HG03354 (cell line): Measurements from ENCODE around the gene FAM149B1.

Source experiments
- ATAC-seq: cut with Tn5 transposase; IDR thresholded peaks from one replicate; pipeline ENCODE4 v1.9.1; 2021; ENCODE audit warnings: mild to moderate bottlenecking; ENCODE audit not compliant: unreplicated experiment, poor library complexity, severe bottlenecking

The FAM149B1 gene

GRCh38 chr10:73262105-73262730, 94.3 kb downstream of the FAM149B1 start:
- ATAC-seq: no peak

GRCh38 chr10:73262880-73263555, 95.1 kb downstream of the FAM149B1 start:
- ATAC-seq: no peak

- ATAC-seq: no peak
These were observed 95.9 kb downstream of the FAM149B1 start for GRCh38 chr10:73263693-73264347.

DNA sequence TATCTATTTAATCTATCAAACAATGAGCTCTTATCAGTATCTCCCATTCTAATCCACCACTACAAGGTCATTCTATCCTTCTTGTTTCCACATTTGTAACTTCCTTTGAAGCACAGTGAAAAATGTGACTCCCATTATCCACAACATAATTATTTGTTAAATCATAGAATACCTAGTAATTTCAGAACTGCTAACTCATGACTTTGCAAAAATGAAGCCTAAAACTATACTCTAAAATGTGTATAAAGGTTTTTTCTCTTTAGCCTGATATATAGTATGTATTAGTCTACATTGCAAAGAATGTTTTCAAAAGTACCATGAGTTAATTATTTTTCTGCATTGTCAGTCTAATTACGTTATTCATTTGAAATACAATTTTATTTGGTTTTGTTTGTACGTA, 96.5 kb downstream of the FAM149B1 start:
- ATAC-seq: no peak

DNA sequence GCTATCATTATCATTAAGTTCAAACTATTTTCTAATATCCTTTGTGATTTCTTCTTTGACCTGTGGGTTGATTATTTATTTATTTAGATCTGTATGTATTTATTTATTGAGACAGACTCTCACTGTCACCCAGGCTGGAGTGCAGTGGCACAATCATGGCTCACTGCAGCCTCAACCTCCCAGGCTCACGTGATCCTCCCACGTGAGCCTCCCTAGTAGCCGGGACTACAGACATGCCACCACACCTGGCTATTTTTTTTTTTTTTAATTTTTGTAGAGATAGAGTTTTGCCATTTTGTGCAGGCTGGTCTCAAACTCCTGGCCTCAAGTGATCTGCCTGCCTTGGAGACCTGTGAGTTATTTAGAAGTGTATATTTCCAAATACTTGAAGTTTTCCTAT, 113.2 kb downstream of the FAM149B1 start:
- no peak for ATAC-seq

DNA sequence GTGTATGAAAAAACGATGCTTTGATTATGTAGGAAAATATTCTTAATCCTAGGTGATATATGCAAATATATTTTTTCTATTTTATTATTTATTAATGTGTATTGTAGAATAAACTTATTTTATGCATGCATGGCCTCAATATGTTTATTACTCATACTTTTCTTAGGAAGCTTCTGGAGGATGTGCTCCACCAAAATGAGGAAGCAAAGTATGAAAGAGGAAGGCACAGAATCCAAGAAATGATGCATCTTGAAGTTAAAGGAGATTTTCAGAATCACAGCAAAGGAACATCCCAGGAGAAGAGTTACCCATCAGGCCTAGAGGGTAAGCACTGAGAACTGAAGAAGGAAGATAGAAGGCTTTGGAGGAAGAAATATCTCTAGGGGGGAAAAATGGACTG, 119.5 kb downstream of the FAM149B1 start:
- no peak for ATAC-seq

DNA sequence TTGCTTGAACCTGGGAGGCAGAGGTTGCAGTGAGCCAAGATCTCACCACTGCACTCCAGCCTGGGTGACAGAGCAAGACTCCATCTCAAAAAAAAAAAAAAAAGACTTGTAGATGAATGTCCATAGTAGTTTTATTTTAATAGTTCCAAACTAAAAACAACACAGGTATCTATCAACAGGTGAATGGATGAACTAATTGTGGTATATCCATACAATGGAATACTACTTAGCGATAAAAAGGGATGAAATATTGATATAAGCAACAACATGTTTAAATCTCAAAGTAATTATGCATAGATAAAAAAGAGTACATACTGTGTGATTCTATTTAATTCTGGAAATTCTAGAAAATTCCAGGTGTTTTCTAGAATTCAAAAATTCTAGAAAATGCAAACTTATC, 122.0 kb downstream of the FAM149B1 start:
- ATAC-seq: no peak

- ATAC-seq: no peak
These were observed 125.5 kb downstream of the FAM149B1 start for GRCh38 chr10:73293461-73293860.
